ENCODE results near the gene FSIP1. TPM values are rescaled to one million over a fixed set of nuclear protein-coding genes. Genes with fewer than 3 reads are reported as not detected.

FSIP1 gene
- total RNA-seq, 1 donor from 2014 or later: 5.5 TPM

DNA sequence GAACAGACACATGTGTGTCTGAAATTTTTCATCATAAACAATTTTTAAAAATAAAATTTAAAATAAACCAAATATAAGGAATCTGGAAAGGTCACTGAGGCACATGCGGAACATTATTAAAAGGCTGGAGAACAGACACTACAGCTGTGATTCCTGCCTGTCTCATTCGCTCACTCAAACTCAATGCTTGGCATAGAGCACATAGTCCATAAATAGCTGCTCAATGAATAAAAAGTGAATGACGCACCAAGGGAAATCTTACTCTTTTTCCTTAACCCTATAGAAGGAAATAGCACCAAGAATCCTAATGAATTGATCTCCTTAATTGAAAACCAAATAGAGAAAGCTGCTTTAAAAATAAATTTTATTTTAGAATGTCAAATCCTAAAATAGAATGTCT lies 98.4 kb downstream of the FSIP1 start:
- DNase-seq (ENCODE audit: low read depth): no peak

DNA sequence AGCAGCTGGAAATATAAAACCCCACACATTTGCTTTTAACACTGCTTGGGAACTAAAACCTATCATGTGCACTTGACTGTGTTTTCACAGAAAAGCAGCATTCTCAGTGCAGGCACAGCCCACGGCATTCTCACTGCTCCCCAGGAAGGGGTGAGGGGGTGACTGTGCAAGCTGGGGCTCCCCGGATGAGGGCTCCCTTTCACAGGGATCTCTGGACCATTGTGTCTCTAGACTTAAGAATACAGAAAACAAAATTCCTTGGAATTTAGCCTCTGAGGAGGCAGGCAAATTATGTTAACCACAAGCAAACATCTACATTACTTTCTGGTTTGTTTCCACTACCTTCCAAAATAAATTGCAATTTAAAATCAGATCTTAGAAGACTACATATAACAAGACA lies 100.3 kb downstream of the FSIP1 start:
- no peak for DNase-seq (ENCODE audit: low read depth)

DNA sequence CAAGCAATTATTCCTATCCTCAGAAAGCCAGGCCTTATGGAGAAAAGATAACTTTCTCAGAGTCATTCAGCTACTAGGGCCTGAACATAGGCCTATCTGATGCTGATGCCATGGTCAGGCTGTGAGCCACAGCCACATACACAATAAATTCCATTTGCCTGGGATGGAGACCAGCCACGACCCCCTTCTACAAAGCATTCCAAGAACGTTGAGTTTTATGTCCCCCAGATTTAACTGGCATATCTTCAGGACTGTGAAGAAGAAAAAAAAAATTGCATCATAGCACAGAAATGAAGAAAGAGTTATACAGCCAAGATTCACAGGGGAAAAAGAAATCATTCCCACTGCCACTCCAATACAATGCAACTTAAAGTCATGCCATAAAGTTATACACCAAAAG lies 101.8 kb downstream of the FSIP1 start:
- peak; percentile 29 for DNase-seq (ENCODE audit: low read depth)

DNA sequence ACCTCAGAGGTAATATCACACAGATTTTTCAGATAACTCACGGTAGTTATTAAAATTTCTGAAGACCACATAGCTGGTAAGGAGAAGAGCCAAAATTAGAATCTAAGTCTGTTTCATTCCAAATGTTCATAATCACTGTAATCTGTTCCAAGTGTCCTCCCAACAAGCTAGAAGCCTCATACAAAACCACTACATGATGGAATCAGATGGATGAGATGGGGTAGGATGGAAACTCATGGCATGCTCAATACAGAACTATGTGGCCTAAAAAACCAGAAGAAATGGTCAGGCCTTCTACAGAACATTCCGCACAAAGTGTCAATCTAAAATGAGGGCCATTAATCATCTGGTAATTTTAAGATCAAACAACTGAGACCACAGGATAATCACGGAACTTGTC lies 110.0 kb downstream of the FSIP1 start:
- DNase-seq (ENCODE audit: low read depth): no peak

DNA sequence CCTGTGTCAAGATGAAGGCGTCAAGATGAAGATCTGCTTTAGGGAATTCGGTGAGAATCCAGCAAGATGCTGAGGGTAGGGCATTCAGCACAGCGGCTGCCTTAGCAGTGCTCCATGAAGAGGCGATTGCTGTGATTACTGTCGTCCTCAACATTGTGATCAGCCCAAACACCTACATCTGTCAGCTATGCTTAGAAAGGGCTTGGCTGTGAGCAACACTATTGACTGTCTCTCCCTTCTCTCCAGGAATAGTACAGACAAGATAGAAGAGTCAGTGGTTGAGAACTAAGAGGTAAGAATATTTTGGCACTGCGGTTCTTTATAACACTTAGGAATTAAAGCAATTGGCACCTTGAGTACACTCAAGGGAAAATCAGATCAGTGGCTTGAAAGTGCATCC lies 110.5 kb downstream of the FSIP1 start:
- no peak for DNase-seq (ENCODE audit: low read depth)

DNA sequence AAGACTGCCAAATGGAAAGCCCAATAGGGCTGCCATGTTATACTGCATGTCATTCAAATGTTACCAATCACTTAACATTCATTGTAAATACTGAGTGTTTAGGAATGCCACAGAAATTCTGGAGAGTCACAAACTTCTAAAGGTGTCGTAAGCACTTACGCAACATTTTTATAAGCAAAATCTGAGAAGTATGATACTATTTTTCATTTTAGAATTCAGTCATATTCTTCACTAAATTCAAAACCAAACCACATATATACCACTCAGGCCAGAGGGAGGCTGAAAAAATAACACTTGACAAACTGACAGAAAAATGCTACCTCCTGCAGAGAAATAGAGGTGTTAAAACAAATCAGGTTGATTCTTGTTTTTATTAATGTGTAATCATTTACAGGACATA lies 112.0 kb downstream of the FSIP1 start:
- peak; percentile 87 for DNase-seq (ENCODE audit: low read depth)

DNA sequence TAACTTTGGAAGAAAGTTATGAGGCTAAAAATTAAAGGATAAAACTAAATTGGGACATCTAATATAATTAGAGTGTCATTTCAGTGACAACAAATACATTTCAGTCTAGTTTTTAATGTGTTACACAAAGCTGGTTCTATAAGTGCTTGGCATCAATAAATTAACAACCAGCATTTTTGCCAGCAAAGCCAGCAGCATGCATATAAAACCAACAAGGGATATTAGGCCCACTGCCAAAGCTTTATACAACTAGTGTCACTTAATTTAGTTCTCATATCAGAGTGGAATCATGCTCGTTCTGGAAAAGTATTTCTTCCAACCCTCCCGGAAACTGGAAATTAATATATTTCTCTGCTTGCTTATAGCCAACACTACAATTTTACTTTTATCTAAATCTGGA lies 113.0 kb downstream of the FSIP1 start:
- DNase-seq (ENCODE audit: low read depth): no peak

DNA sequence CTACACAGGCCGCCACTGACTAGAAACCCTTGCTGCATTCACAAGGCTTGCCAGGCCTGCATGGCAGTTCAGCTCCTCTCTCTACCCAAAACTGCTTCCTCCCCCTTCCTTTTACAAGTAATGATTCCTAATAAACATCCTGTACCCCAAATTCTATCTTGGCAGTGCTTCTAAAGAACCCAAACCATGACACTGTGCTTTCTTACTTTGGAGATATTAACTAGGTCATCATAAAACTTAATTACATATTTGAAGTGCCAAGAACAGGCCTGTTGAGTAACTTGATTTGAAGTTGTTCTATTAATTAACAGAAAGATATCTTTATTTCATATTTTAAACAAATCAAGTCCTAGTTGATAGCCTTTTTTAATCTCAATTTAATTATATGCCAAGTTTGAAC lies 113.4 kb downstream of the FSIP1 start:
- DNase-seq (ENCODE audit: low read depth): no peak

DNA sequence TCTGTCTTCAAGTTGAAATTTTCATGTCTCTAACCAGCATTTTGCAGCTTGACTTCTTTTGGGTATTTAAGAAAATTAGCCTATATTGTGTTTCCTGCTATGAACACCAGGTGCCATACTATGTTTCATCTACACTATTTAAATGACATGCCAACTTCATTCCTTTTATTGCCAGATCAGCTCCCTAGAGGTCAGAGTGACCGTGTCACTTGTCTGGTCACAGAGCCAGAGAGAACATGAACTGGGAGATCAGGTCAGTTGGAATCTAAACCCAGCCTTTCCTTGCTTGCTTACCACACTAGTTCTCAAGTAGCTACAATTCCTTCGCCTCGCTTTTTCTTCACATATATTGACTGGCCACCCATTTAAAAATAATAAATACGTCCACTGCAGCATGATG lies 114.2 kb downstream of the FSIP1 start:
- no peak for DNase-seq (ENCODE audit: low read depth)

DNA sequence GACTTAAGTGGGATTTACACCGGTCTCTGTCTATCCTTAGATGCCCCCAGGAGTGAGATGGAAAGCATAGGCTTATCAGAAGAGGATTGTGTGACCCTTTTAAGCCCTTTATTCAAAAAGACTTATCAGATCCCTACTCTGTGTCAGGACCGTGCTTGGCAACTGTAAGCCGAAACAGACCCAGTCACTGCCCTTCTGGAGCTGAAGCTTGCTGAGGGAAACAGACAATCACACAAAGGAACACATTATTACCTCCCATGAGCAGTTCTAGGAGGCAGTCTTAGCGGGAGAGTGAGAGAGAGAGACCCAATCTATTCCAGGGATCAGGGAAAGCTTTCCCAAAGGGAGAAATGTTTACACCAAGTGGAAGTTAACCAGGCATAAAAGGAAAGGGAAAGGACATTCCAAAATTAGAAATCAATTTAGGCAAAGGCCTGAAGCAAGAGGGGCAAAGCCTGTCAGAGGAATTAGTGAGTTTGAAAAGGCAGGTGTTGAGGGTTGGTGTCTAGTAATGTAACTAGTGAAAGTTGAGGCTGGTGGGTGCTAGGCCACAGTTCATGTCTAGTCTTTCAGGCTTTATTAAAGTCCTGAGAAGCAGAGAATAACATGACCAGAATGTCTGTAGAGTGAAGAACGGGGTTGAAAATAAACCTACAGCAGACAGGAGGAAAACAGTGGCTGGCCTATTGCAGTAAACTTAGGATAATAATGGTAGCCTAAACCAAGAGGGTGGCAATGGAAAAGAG lies 115.1 kb downstream of the FSIP1 start:
- DNase-seq (ENCODE audit: low read depth): peak; percentile 6

DNA sequence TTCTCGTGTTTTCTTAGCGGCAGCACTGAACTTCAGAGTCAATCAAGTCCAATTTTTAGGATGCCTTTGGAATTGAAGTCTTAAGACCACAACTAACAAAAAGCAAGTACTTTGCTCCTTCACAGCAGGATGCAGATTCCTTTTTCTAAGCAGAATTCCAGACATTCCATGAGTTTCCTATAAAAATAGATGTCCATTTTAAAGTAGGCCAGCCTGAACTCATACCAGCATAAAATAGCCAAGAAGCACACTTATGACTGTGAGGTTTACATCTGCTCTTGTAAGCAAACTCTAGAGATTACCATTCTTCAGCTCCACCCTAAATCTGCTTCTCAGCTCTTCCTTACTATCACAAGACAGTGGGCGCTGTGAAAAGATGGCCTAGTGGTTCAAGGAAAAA lies 116.0 kb downstream of the FSIP1 start:
- peak; percentile 82 for DNase-seq (ENCODE audit: low read depth)

DNA sequence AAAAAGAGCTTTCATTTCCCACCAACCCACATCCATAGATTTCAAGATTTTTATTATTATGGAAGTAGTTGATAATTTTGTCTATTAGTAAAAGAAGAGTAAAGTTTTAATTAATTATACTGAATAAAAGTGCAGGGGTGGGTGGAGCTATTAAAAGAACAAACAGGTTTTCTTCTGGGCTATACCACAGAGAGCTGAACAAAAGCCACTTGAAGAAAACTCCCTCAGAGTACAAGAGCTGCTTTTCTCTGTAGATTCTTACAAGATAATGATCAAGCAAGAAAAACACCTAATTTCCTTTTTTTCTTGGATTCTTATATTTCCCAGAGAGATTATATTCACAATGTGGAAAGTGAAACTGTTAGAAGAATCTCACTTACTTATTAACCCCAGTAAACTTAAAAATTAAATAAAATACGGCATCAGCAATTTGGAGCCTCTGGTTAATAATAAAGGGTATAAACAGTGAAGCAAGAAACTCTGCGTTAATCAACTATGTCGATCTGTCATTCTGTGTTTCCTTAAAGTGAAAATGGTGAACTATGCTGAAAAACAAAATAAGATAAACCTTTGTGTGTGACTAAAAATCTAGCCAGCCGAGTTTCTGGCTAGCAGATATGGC lies 116.9 kb downstream of the FSIP1 start:
- DNase-seq (ENCODE audit: low read depth): peak; percentile 68

DNA sequence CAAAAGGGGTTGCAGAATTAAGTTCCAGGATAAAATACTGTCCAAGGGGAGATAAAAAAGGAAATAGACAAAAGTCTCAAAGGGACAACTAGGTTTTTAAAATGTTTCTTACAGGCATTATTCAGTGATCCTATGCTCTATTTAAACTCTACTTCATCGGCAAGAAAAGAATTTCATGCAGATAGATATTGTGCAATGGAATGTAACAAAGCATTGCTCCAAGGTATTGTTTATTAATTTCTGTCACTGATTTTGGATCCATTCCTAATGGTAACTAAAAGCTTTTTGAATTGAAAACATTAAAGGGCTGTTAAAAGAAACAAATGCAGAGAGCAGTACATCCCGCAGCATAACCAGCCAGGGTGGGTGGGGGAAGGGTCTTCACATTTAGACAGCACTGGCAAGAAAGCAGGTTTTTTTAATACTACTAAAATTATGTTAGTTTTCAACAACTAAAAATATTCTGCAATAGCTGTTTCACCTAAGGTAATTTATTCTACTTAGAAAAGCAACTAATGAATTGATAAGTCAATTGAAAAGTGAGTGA lies 118.9 kb downstream of the FSIP1 start:
- peak; percentile 11 for DNase-seq (ENCODE audit: low read depth)

DNA sequence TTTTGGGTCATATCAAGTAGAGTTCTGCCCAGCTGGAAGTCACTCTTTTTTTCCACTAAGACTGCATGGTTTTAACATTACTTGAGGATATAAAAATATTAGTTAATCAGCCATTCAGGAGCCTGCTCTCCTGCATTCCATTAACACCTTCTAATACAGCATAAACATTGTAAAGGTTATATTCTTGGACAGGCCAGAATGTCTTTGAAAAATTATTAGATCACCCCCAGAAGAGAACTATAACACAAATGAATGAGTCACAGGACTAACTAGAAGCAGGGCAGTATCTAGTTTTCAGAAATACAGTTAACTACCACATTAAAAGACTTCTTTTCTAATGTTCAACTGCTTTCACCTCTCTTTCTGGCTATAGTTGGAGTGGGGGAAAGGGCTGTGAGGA lies 120.9 kb downstream of the FSIP1 start:
- DNase-seq (ENCODE audit: low read depth): peak; percentile 34

DNA sequence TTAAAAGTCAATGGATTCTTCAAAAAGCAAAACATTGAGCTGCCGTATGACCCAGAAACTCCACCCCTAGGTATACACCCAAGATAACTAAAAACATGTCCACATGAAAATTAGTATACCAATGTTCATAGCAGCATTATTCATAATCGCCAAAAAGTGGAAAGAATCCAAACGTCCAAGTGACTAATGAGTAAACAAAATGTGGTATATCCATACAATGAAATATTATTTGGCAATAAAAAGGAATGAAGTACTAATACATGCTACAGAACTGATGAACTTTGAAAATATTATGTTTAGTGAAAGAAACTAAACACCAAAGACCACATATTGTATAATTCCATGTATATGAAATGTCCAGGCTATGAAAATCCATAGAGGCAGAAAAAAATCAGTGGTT lies 123.9 kb downstream of the FSIP1 start:
- DNase-seq (ENCODE audit: low read depth): no peak

DNA sequence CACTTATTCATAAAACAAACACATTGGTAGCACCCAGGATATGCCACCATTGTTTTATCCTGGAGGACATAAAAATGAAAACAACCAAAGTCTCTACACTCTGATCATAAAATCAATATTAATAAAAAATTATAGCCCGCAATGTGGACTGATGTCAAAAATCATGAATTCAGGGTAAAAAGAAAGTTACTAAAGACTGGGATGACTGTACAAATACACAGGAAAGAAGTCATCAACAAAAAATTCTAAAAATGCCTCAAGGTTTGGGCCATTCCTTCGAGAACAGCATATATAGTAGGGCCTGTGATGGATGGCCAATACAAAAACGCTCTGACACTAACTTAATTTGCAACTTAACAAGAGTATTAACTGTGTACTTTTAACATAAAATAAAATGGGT lies 125.0 kb downstream of the FSIP1 start:
- DNase-seq (ENCODE audit: low read depth): peak; percentile 43

DNA sequence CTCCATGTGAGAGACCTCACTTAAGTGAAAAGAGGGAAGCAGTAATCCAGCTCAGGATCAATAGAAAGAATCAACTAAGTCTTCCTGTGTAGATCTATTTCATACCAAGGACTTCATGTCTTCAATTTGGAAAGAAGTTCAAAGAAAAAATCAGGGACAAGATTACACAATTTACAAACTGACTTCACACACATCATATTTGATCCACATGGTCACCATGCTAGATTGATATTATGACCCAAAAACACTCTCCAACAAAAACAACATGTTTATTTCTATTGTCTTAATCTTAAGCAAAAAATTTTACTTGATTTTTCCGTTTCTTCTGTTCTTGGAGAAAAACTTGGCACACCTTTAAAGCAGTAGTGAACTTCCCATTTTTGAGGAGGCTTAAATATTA lies 125.5 kb downstream of the FSIP1 start:
- DNase-seq (ENCODE audit: low read depth): no peak

DNA sequence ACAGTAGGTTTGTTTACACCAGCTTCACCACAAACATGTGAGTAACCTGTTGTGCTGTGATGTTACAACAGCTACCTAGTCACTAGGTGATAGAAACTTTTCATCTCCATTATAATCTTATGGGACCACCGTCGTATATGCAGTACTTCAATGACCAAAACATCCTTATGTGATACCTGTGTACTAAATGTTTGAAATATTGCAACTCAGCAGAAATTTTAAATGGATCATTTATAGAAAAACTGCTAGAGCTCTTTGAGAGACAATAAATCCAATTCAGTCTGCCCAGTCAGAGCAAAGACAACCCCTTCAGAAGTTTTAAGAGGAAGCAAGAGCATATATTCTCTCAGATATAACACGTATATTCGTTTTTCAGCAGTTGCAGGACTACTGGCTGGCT lies 128.3 kb downstream of the FSIP1 start:
- DNase-seq (ENCODE audit: low read depth): no peak

DNA sequence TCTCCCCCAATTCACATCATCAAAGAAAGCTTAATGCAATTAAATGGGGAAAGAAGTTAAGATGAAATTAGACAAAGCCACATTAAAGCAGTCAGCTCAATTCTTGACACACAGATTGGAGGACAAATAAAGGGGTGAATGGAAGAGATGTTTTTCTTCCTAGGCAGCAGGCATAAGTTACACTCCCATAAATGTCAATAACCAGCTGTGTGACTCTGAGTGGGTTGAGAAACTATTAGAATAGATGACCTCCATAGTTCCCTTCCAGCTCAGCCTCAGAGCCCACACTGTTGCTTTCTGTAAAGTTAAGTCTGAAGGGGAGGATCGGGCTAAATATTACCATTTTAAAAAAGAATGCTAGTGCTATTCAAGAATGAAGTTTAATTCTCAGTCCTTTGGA lies 130.8 kb downstream of the FSIP1 start:
- no peak for DNase-seq (ENCODE audit: low read depth)

DNA sequence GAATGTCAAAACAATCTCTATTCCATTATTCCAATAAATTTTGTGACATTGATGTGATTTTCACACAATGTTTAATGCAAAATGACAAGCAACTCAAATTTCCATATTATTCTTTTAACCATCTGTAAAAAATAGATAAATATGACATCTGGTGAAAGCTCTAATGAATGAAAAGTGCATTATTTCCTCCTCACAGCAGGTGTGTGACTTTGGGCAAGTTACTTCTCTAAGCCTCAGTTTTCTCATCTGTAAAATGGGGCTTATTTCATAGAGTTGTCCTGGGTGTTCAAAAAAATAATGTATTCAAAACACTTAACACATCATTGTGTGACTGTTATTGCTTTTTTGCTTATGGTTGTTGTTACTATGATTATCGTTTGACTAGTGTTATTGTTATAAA lies 131.3 kb downstream of the FSIP1 start:
- no peak for DNase-seq (ENCODE audit: low read depth)

DNA sequence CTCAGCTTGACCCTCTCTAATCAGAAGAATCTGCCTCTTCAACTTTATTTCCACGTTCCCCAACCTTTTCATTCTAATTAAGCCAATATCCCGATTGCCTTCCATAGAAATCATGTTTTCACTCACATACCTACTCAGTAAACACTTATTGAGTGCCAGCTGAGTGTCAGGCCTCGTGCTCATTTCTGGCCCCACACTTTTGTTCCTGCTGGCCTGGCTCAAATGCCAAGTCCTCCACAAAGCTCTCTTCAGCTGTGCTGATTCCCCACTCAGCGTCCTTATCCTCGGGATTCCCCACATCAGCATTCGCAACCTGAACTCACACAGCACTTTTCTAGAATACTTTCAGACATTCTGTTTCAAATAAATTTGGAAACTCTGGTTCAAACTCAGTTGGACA lies 132.9 kb downstream of the FSIP1 start:
- DNase-seq (ENCODE audit: low read depth): no peak

DNA sequence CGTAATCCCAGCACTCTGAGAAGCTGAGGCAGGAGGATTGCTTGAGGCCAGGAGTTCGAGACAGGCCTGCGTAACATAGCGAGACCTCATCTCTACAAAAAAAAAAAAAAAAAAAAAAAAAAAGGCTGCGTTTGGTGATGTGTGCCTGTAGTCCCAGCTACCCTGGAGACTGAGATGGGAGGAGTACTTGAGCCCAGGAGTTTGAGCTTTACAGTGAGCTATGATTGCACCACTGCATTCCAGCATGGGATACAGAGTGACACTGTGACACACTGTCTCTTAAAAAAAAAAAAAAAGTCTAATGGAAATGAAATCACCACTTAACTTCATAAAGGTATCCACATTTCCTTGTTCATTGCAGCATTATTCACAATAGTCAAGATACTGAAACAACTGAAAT lies 136.2 kb downstream of the FSIP1 start:
- DNase-seq (ENCODE audit: low read depth): no peak

DNA sequence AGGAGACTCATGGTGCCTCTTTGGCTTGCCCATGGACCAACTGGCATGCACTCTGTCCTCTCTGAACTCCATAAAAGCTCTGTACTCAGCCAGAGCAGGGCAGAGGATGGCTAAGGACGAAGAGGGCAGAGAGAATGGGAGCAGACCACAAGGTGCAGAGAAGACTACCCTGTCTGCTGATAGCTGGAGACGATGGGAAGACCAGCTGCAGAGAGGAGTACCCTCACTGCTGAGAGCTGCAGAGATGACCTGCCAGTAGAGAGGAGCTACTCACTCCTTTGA lies 136.7 kb downstream of the FSIP1 start:
- DNase-seq (ENCODE audit: low read depth): no peak
